NOMO-1 treated with dmso at 0.1 percent for 144 hours (cell line): ENCODE measurements around the gene DENND2A.
"Not testable (repeated sequence)": the region's sequence is repeated elsewhere in the genome, so short reads cannot be mapped to it uniquely, and the experiment has no call there.

Experiments
- DNase-seq: peaks from one replicate; lab custom pipeline; 2025; ENCODE audit not compliant: unreplicated experiment; lab: John Stamatoyannopoulos, UW

DENND2A gene

GRCh38 chr7:140623980-140624379, 16.6 kb downstream of the DENND2A start:
- no peak for DNase-seq

DNA sequence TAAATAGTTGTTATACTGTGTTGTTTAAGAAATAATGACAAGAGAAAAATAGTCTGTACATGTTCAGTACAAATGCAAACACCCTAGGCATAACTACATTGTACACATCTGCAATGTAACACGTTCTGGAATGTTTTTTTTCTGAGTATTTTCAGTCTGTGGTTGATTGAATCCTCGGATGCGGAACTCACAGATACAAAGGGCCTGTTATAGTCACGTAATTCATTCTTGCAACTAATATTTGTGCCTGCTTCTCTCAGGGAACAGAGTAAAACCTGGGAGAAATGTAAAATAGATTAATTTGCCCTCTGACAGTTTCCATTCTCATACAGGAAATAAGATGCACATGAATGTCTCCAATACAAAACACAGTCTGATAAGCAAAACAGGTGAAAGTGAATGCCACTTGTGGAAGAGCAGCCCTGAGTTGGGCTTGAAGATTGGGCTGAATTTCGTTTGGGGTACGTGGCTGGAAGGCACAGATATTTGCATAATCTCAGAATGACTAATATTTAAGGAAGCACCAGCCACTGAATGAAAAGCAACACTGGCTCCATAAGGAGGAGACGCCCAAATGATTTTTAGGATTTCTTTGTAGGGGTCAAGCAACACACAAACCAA, 19.1 kb downstream of the DENND2A start:
- DNase-seq: no peak

DNA sequence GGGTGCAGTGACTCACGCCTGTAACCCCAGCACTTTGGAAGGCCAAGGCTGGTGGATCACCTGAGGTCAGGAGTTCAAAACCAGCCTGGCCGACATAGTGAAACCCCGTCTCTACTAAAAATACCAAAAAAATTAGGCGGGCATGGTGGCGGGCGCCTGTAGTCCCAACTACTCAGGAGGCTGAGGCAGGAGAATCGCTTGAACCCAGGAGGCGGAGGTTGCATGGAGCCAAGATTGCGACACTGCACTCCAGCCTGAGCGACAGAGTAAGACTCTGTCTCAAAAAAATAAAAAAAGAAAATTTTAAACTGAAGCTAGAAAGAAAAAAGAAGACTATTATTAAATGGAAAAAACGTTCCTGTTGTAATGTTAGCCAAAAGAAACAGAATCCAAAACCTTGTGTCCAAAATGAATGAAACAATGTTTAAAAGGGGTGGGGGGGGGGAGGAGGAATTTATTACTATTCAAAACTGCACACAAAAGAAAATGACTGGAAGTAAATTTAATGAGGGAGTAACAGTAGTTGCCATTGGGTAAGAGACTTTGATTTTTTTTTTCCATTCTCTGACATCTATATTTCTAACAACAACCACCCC, 20.6 kb downstream of the DENND2A start:
- DNase-seq: not testable (repeated sequence)

GRCh38 chr7:140619176-140619575, 21.4 kb downstream of the DENND2A start:
- no peak for DNase-seq

- no peak for DNase-seq
These were observed 22.3 kb downstream of the DENND2A start for GRCh38 chr7:140618306-140618705.

DNA sequence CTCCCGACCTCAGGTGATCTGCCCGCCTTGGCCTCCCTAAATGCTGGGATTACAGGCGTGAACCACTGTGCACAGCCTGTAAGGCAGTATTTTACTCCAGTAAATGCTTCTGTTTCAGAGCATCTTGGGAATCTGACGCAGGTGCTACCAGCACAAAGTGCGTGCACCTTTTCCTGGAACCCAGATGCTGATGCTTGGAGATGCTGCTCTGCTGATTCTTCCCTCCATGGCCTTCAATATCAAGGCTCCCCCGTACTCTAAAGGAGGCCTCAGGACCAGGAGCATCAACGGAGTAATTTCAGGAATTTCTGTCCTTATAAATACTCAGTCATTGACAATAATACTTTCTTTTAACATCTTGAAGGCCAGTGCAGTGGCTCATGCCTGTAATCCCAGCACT, 23.5 kb downstream of the DENND2A start:
- DNase-seq: no peak

GRCh38 chr7:140616328-140616727, 24.3 kb downstream of the DENND2A start:
- no peak for DNase-seq

DNA sequence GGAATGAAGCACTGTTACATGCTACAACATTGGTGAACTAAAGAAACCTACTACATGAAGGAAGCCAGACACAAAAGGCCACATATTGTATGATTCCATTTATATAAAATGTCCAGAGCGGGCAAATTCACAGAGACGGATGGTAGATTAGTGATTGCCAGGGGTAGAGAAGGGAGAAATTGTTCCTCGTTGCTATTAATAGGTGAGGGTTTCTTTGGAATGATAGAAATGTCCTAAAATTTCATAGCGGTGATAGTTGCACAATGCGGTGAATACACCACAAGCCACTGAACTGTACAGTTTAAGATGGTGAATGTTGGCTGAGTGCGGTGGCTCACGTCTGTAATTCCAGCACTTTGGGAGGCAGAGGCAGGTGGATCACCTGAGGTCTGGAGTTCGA, 29.0 kb downstream of the DENND2A start:
- no peak for DNase-seq

DNA sequence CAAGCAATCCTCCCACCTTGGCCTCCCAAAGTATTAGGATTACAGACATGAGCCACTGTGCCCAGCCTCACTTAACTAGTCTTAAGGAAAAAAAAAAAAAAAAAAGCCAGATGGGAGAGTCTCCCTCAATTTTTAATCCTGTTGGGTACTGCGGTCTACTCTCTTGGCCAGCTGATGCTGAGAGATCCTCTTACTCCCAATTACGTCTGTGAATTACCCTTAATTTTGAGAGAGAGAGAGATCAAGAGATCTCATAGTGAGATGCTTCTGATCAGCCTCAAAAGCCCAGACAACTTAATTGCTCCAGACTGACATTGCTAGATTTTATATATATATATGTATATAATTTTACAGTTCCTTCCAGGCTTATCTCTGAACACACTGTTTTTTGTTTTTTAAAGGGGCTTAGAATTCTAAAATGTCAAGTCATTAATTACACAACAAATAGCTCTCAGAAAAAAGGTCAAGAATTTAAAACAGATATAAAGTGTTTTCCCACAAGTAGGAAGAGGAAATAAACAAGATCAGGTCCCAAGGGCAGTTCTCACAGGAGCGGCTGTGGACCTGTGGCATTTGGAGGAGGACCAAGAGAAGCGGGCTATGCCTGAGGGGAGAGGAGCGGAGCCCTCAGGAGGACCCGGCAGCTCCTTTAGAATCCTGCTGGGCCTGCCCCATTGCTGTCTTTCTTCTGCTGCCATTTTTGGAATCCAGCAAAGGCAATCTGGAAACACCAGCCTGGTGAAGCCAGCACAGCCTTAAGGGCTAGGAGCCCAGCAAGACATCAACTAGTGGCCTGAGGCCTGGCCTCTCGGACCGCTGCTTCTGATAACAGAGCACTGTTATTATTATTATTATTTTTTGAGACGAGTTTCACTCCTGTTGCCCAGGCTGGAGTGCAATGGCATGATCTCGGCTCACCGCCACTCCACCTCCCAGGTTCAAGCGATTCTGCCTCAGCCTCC, 30.1 kb downstream of the DENND2A start:
- DNase-seq: no peak

GRCh38 chr7:140609646-140610045, 31.0 kb downstream of the DENND2A start:
- no peak for DNase-seq

GRCh38 chr7:140607441-140607989, 33.1 kb downstream of the DENND2A start:
- no peak for DNase-seq

DNA sequence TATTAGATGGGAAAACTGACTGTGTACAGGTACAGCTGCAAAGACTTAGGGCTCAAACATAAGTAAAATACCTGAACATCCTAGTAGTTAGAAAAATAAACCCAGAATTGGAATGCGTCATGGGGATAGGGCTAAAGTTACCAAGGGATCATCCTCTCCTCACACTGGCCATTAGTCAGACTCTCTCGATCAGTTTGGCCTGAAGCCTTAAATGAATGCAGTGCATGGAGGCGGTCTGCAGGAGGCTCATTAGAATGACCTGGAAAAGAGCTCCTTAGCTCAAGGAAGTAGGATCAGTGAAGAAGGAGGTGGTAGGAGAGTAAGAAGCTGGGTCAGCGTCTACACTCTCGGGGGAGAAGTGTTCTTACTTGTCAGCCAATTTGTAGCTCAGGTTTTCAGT, 35.3 kb downstream of the DENND2A start:
- DNase-seq: no peak

GRCh38 chr7:140604760-140605159, 35.9 kb downstream of the DENND2A start:
- no peak for DNase-seq

DNA sequence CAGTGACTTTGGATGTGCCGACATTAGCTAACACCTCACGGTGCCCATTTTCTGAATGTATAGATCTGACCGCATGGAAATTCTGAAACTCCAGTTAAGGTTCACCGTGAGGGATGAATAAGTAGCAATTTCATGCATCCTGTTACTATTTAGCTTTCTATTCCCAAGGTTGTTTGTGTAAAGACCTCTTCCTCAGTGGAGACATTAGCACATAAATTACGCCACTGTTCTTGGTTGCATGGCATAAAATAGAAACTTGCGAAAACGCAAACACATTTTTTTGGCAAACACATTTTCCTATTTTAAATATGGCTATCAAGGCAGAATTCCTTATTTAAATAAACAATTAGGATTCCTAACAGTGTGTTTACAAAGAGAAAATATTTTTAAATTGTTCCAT, 36.5 kb downstream of the DENND2A start:
- no peak for DNase-seq

DNA sequence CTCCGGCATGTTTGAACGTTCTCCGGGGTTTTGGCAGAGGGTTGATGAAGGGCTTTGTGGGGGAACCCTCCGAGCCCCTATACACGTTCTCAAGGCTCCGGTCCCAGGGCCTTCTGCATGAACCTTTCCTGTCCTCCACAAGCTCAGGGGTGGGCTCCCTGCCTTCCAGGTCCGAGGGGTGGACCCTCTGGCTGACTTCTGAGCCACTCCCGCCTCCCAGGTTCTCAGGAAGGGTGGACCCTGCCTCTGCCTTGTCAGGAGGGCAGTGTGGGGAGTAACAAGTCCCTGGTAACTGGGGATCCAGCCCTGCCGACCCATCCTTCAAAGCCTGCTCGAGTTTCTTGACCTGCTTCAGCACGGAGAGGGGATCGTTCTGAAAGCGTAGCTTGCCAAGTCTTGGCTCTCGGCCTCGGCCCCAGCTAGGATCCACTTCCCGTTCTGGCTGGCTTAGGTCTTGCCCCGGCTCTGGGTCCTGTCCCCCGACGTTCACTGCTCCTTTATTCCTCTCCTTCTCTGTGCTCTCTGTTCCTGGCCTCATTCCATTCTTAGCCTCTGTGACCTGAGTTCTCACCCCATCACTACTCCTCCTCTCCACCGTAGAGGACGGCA, 38.9 kb downstream of the DENND2A start:
- no peak for DNase-seq

DNA sequence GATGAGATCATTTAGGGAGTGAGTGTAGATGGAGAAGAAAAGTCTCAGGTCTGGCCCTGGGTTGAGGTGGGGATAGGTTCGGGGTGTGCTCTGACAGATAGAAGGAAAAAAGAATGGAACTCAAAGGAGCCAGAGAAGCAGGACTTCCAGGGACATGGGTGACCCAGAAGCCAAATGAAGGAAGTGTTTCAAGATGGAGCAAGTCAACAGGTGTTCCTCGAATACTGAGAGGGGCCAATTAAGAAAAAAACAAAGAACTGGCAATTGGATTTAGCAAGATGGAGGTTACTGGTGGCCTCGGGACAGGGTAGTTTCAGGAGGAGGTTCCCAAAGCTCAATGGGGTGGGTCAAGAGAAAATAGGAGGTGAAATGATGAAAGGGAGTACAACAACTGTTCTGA, 40.3 kb downstream of the DENND2A start:
- DNase-seq: no peak

DNA sequence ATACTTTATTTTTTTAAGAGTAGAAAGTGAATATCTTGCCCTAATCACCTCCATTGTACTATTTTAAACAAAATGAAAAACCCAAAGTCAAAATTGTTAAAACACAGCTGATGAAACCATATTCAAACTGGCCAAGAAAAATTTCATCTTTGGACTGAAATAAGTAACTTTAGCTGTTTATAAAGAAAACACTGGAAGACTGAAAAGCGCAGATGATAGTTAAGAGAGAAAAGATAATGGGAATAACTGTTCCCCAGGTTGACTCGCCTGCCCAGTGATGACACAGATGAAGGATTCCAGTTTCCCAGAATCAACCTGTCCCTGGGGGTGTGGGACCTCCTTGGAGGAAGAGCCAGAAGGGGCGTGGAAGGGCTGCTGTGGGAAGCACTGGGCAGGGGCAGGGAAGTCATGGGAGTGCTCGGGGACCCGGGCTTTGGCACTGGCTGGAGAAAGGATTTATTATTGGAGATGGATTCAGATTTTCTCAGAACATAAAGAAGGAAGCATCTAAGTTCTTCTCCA, 43.1 kb downstream of the DENND2A start:
- no peak for DNase-seq

DNA sequence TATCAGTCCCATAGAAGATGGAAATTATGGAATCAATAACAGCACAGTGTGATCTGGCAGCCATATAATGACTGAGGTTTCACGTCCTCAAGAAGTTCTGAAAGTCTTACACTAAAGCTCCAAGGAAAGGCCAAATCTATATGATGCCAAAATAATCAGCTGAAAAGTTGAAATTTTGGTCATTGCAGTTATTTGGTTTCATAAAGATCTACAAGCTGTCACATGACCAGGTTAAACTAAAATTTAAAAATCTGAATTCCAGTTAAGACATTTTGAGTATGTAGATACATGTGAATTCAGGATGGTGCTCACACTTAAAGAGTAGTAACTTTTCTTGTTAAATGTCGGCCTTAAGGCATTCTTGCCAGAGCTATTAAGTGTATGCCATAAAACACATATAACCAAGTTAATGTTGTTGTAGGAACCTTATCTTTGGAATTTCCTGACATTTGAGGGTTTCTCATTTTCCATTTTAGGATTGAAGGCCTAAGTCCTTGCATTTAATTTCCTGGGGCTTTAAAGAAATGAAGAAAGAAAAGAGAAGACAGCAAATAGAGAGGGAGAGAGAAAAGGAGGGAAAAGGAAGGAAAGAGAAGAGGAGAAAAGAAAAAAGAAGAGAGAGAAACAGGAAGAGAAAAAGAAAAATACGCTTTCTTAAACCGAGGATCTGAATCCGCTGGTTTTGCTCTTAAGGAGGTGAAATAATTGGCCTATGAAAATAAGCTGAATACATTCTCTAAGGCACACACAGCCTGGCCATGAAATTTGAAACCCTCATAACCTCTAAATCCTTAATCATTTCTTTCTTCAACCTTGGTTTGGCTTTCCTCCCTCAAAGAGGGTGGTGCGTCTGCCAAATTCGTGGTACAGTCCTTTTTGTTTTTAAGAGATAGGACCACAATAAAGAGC, 43.8 kb downstream of the DENND2A start:
- no peak for DNase-seq

- no peak for DNase-seq
These were observed 45.0 kb downstream of the DENND2A start for GRCh38 chr7:140595468-140596092.
